HepG2 (cell line): ENCODE measurements around the gene RAB8A. TPM values are rescaled to one million over a fixed set of nuclear protein-coding genes. Genes with fewer than 3 reads are reported as not detected.
A peak's percentile ranks its signal among the peaks of the same experiment; 100 is the strongest.

ENCODE experiments used
- CHCHD3 ChIP-seq: sonication (generic); formaldehyde crosslinking; IDR thresholded peaks from 2 replicates; pipeline ENCODE4 v1.8.0; 2022; ENCODE audit warnings: mild to moderate bottlenecking, missing genetic modification reagents, moderate library complexity
- ELF3 ChIP-seq: IDR thresholded peaks from 2 replicates; pipeline ENCODE4 v1.6.1; 2016; ENCODE audit warnings: missing genetic modification reagents, missing compliant biosample characterization
- ELF4 ChIP-seq: sonication (generic); formaldehyde crosslinking; IDR thresholded peaks from 2 replicates; pipeline ENCODE4 v1.5.0; 2020; ENCODE audit warnings: missing genetic modification reagents, mild to moderate bottlenecking, moderate library complexity, borderline replicate concordance
- FOXA3 ChIP-seq: IDR thresholded peaks from 2 replicates; pipeline ENCODE4 v1.6.1; 2016; ENCODE audit warnings: missing genetic modification reagents, missing compliant biosample characterization
- GFI1 ChIP-seq: sonication (generic); formaldehyde crosslinking; IDR thresholded peaks from 2 replicates; pipeline ENCODE4 v1.5.0; 2020; ENCODE audit warnings: missing genetic modification reagents, mild to moderate bottlenecking, borderline replicate concordance
- GPN1 ChIP-seq: sonication (generic); formaldehyde crosslinking; IDR thresholded peaks from 2 replicates; pipeline ENCODE4 v1.5.1; 2020; ENCODE audit warnings: missing genetic modification reagents, borderline replicate concordance
- HMG20A ChIP-seq: IDR thresholded peaks from 2 replicates; pipeline ENCODE4 v1.6.1; 2016; ENCODE audit warnings: borderline replicate concordance
- HOXA7 ChIP-seq: sonication (generic); formaldehyde crosslinking; IDR thresholded peaks from 2 replicates; pipeline ENCODE4 v1.8.1; 2022; ENCODE audit warnings: mild to moderate bottlenecking, missing genetic modification reagents, moderate library complexity
- IRX3 ChIP-seq: sonication (generic); formaldehyde crosslinking; IDR thresholded peaks from 2 replicates; pipeline ENCODE4 v1.8.1; 2023; ENCODE audit warnings: mild to moderate bottlenecking, low read depth, missing genetic modification reagents, borderline replicate concordance
- NR2F2 ChIP-seq: IDR thresholded peaks from 2 replicates; pipeline ENCODE4 v1.6.1; 2012; ENCODE audit warnings: low read depth, inconsistent platforms, borderline replicate concordance
- PHF21A ChIP-seq: sonication (generic); formaldehyde crosslinking; IDR thresholded peaks from 2 replicates; pipeline ENCODE4 v1.5.0; 2020; ENCODE audit warnings: mild to moderate bottlenecking, missing genetic modification reagents
- TEAD3 ChIP-seq: optimal IDR thresholded peaks from 2 replicates; pipeline ENCODE3; 2016; ENCODE audit warnings: borderline replicate concordance
- YEATS4 ChIP-seq: sonication (generic); formaldehyde crosslinking; IDR thresholded peaks from 2 replicates; pipeline ENCODE4 v1.4.0; 2020; ENCODE audit warnings: missing genetic modification reagents, borderline replicate concordance
- ZKSCAN1 ChIP-seq: fragments of 150-350 bp; IDR thresholded peaks from 2 replicates; pipeline ENCODE4 v1.6.1; 2014; ENCODE audit warnings: low read length
- ZNF138 ChIP-seq: sonication (generic); formaldehyde crosslinking; IDR thresholded peaks from 2 replicates; pipeline ENCODE4 v1.5.0; 2020; ENCODE audit warnings: mild to moderate bottlenecking, low read depth, missing genetic modification reagents
- ZNF430 ChIP-seq: sonication (generic); formaldehyde crosslinking; IDR thresholded peaks from 2 replicates; pipeline ENCODE4 v1.9.0; 2021; ENCODE audit warnings: mild to moderate bottlenecking, missing genetic modification reagents
- ZNF441 ChIP-seq: sonication (generic); formaldehyde crosslinking; IDR thresholded peaks from 2 replicates; pipeline ENCODE4 v1.7.0; 2021; ENCODE audit warnings: missing genetic modification reagents, borderline replicate concordance
- ZNF564 ChIP-seq: sonication (generic); formaldehyde crosslinking; IDR thresholded peaks from 2 replicates; pipeline ENCODE4 v1.8.1; 2023; ENCODE audit warnings: mild to moderate bottlenecking, missing genetic modification reagents
- ZSCAN9 ChIP-seq: IDR thresholded peaks from 2 replicates; pipeline ENCODE4 v1.6.1; 2016; ENCODE audit warnings: borderline replicate concordance
- polyA plus RNA-seq, 8 experiments: library from polyadenylated mRNA; depleted of rRNA in 3 of 8; stranded (reverse) in 7 of 8; unstranded in 1 of 8; fragments of >200 nt; fragmentation: Illumina TruSeq in 4 of 8; extraction: Trizol in 4 of 8; gene quantifications; 2 replicates each; pipeline versions ENCODE4 v1.2.1 to v1.2.3, GENCODE V29; 2011 to 2016; ENCODE audit warnings: low read depth in 4 of 8, missing spikeins in 1 of 8, mixed read lengths in 1 of 8; ENCODE audit not compliant: insufficient read depth in 1 of 8
- total RNA-seq, 5 experiments: library from RNA; depleted of rRNA; stranded (reverse); fragments of >200 nt; fragmentation: Illumina TruSeq; extraction: Trizol; gene quantifications; 2 replicates each; pipeline ENCODE4 v1.2.3, GENCODE V29; 2016; ENCODE audit warnings: low read depth in 1 of 5
- TF ChIP-seq, protein P1 (sequence below): sonication (generic); formaldehyde crosslinking; IDR thresholded peaks from 2 replicates; pipeline ENCODE4 v1.4.0; 2020; ENCODE audit warnings: mild to moderate bottlenecking, missing genetic modification reagents
- TF ChIP-seq, protein P2 (sequence below), 2 experiments: sonication (generic) in 1 of 2; formaldehyde crosslinking in 1 of 2; IDR thresholded peaks; 2 replicates each; pipeline versions ENCODE4 v1.5.1 to v1.6.1; 2011 to 2020; ENCODE audit warnings: borderline replicate concordance in 1 of 2, low read depth in 1 of 2, low read length in 1 of 2, mild to moderate bottlenecking in 1 of 2, missing genetic modification reagents in 1 of 2, moderate library complexity in 1 of 2
- TF ChIP-seq, protein P3 (sequence below): sonication (generic); IDR thresholded peaks from 2 replicates; pipeline ENCODE4 v1.6.1; 2016; ENCODE audit warnings: low read depth, borderline replicate concordance

Gene RAB8A
- total and polyA plus RNA-seq, 2 of the 13 experiments (the other 11 are each of a cell fraction or from before 2014, with no cell fraction given) = 36.7 to 45.0 TPM

DNA sequence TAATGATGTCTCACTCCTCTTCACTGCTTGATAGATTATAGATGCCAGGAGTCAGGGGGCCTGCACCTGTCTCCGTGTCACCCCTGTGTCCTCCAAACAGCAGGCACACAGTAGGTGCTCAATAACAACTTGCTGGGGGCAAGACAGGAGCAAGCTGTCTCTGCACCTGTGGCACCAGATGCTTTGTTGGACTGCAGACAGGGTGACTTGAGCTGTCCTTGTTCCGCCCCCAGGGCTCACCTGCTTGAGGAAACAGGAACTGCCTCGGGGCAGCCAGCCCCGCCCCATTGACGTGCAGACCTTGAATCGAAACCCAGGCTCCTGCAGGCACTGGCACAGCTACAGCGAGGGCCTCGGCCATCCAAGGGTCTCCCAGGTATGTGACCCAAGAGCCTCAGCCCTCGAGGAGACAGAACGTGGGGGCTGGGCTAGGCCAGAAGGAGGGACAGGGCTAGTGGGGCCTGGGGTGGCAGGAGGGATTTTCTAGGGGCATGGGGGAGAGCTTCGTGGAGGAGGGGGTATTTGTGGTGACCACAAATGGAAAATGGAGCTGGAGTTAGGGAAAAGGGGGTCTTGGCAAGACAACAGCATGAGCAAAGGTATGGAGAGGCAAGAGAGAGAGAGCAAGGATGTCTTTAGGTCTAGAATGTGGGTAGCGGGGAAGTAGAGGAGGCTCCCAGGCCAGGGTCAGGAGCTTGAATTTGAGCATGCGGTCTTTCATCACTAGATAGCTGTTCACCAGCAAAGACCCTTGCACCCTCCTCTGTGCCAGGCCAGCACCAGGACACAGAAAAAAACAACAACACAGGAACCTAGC lies 31.9 kb downstream of the RAB8A start, which contains the start of gene HSH2D (continued):
- TF ChIP-seq, protein P1, sequence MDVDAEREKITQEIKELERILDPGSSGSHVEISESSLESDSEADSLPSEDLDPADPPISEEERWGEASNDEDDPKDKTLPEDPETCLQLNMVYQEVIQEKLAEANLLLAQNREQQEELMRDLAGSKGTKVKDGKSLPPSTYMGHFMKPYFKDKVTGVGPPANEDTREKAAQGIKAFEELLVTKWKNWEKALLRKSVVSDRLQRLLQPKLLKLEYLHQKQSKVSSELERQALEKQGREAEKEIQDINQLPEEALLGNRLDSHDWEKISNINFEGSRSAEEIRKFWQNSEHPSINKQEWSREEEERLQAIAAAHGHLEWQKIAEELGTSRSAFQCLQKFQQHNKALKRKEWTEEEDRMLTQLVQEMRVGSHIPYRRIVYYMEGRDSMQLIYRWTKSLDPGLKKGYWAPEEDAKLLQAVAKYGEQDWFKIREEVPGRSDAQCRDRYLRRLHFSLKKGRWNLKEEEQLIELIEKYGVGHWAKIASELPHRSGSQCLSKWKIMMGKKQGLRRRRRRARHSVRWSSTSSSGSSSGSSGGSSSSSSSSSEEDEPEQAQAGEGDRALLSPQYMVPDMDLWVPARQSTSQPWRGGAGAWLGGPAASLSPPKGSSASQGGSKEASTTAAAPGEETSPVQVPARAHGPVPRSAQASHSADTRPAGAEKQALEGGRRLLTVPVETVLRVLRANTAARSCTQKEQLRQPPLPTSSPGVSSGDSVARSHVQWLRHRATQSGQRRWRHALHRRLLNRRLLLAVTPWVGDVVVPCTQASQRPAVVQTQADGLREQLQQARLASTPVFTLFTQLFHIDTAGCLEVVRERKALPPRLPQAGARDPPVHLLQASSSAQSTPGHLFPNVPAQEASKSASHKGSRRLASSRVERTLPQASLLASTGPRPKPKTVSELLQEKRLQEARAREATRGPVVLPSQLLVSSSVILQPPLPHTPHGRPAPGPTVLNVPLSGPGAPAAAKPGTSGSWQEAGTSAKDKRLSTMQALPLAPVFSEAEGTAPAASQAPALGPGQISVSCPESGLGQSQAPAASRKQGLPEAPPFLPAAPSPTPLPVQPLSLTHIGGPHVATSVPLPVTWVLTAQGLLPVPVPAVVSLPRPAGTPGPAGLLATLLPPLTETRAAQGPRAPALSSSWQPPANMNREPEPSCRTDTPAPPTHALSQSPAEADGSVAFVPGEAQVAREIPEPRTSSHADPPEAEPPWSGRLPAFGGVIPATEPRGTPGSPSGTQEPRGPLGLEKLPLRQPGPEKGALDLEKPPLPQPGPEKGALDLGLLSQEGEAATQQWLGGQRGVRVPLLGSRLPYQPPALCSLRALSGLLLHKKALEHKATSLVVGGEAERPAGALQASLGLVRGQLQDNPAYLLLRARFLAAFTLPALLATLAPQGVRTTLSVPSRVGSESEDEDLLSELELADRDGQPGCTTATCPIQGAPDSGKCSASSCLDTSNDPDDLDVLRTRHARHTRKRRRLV = no peak
- TF ChIP-seq FOXA3 (CRISPR knock-in tag) (no peak; the same call in 1 of the 2 replicates), CHCHD3 (CRISPR knock-in tag) (no peak), ZNF564 (no peak; the same call in 1 of the 2 replicates), ZNF138 (no peak), HMG20A (CRISPR knock-in tag) (no peak), GPN1 (CRISPR knock-in tag) (no peak), NR2F2 (no peak), PHF21A (CRISPR knock-in tag) (no peak), ZNF430 (CRISPR knock-in tag) (no peak), ZKSCAN1 (peak; percentile 87), ELF4 (CRISPR knock-in tag) (no peak), IRX3 (no peak), TEAD3 (CRISPR knock-in tag) (no peak), GFI1 (CRISPR knock-in tag) (no peak), HOXA7 (CRISPR knock-in tag) (no peak), YEATS4 (CRISPR knock-in tag) (0 out of 2 replicates have a peak, but pooled peaks have one; percentile 17), ZNF441 (CRISPR knock-in tag) (0 out of 2 replicates have a peak, but pooled peaks have one; percentile 12), ELF3 (CRISPR knock-in tag) (peak; percentile 56; the same call in 1 of the 2 replicates), ZSCAN9 (CRISPR knock-in tag) (no peak)
- TF ChIP-seq, protein P2, sequence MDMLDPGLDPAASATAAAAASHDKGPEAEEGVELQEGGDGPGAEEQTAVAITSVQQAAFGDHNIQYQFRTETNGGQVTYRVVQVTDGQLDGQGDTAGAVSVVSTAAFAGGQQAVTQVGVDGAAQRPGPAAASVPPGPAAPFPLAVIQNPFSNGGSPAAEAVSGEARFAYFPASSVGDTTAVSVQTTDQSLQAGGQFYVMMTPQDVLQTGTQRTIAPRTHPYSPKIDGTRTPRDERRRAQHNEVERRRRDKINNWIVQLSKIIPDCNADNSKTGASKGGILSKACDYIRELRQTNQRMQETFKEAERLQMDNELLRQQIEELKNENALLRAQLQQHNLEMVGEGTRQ (IDR thresholded peaks at IDR 0.05; ENCODE audit: low read depth, low read length) = no peak
- TF ChIP-seq, protein P2 (CRISPR knock-in tag; IDR thresholded peaks at IDR 0.05; ENCODE audit: borderline replicate concordance) = no peak
- TF ChIP-seq, protein P3, sequence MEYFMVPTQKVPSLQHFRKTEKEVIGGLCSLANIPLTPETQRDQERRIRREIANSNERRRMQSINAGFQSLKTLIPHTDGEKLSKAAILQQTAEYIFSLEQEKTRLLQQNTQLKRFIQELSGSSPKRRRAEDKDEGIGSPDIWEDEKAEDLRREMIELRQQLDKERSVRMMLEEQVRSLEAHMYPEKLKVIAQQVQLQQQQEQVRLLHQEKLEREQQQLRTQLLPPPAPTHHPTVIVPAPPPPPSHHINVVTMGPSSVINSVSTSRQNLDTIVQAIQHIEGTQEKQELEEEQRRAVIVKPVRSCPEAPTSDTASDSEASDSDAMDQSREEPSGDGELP = peak; percentile 51; the same call in 1 of the 2 replicates
